T47D (cell line): ENCODE data around the gene NR2E1.

ENCODE experiments used
- DNase-seq, 2 experiments: peaks; one replicate each; pipeline versions ENCODE4 v3.0.0 to v3.0.0-alpha.2; 2011 to 2012; ENCODE audit warnings: low read depth in 1 of 2, low spot score in 1 of 2
- JUND ChIP-seq: IDR thresholded peaks from 2 replicates; pipeline ENCODE4 v1.6.1; 2012; ENCODE audit warnings: low read depth
- in situ Hi-C: cut with HindIII; loops from 2 replicates; pipeline ENCODE4 v1.10.0; 2016; ENCODE audit warnings: low sequenced_read_pairs, low pct_unique_long_range_greater_than_20kb

NR2E1 gene

GRCh38 chr6:108165714-108166663 lies at the start of gene NR2E1:
Gene NR2E1 (plus strand): TSS chr6:108166022. CDS start chr6:108166766, 744 bp downstream.
- no peak for DNase-seq
- no peak for TF ChIP-seq JUND
- in situ Hi-C loops: no loop called here

DNA sequence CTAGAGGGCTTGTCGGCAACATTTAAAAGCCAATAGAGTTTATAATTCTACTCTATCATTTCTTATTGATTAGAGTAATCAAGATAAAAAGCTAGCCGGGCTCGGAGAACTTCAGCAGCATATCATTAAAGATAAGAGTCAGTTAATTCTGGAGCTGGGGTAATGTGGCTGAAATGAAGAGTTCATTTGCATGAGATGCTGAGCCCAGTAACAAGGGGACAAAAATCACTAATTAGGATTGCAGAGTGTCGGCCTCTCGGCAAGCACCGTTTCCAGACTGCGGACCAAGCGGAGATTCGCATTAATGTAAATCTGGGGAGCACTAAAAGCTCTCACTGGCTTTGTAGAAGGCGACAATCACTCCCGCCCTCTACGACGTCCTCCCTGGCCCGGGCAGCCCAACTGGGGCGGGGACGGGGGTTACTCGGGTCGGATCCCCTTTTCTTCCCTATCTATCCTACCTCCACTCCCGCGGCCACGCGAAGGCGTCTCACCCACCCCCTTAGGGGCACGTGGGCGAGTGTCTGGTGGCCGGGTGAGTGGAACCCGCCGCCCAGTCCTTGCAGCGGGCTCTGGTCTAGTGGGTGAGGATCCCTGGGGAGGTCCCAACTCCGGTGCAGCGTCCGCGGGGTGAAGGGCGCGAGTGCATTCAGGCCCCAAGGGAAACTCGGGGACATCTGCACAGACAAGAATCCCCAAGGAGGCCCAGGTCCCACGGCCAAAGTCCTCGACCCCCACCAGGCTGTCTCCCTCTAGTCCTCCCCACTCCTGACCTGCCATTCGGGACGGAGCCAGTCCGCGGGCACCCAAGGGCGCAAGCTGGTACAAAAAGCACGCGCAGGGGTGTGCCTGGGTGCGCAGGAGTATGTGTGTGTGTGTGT lies 49.0 kb upstream of the NR2E1 start:
- TF ChIP-seq JUND: no peak
- DNase-seq: no peak
- in situ Hi-C loops: no loop called here

- DNase-seq: no peak
- in situ Hi-C loops: no loop called here
- no peak for TF ChIP-seq JUND
Measured at GRCh38 chr6:108117427-108118358, 48.1 kb upstream of the NR2E1 start.

DNA sequence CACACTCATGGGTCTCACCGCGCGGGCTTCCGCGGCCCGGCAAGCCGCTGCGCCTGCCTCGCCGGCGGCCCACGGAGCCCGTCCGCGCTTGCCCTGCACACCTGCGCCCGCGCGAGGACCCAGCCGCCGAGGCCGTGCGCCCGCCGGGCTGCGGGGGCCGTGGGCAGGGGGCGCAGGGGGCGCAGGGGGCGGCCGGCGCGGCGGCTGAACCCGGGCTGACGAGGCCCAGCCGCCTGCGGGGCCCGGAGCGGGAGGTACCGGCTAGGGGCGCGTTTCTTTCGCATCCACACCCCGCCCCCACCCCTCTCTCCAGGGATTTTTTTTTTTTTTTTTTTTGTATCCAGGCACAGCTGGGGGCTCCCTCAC lies 47.5 kb upstream of the NR2E1 start:
- in situ Hi-C loops: no loop called here
- TF ChIP-seq JUND: no peak
- no peak for DNase-seq

GRCh38 chr6:108118810-108119768 lies 46.7 kb upstream of the NR2E1 start:
- in situ Hi-C loops: no loop called here

GRCh38 chr6:108119769-108120141 lies 46.1 kb upstream of the NR2E1 start:
- no peak for DNase-seq
- in situ Hi-C loops: no loop called here
- no peak for TF ChIP-seq JUND

More at GRCh38 chr6:108118810-108119768, 46.7 kb upstream of the NR2E1 start:
- no peak for DNase-seq
- TF ChIP-seq JUND: no peak

DNA sequence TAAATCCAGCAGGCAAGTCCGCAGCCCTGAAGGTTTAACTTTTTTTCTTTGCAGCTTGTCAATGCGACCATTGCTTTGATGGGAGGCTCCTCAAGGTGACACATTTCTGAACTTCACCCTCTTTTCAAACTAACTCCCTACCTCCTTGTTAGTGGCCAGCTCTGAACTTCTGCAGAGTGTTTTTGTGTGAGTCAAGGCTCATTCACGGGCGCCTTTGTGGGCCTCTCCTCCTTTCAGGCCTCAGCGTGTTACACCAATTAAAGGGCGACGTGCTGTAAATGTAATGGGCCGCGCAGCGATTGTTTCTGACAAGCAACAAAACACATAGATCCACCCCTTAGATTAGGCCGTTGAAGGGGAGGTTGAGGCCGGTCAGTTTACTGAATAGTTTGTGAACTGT lies 45.5 kb upstream of the NR2E1 start:
- DNase-seq: no peak
- in situ Hi-C loops: no loop called here
- no peak for TF ChIP-seq JUND

- in situ Hi-C loops: no loop called here
- TF ChIP-seq JUND: no peak
- no peak for DNase-seq
Measured at GRCh38 chr6:108121612-108122011, 44.2 kb upstream of the NR2E1 start.

GRCh38 chr6:108123481-108123929 lies 42.3 kb upstream of the NR2E1 start:
- DNase-seq: no peak
- TF ChIP-seq JUND: no peak
- in situ Hi-C loops: no loop called here

- no peak for DNase-seq
- in situ Hi-C loops: no loop called here
- no peak for TF ChIP-seq JUND
Measured at GRCh38 chr6:108123946-108124345, 41.9 kb upstream of the NR2E1 start.

- DNase-seq: no peak
- in situ Hi-C loops: no loop called here
- TF ChIP-seq JUND: no peak
Measured at GRCh38 chr6:108127056-108127455, 38.8 kb upstream of the NR2E1 start.
